HFFc6 (cell line): ENCODE data around the gene AMH. TPM values are rescaled to one million over a fixed set of nuclear protein-coding genes. Genes with fewer than 3 reads are reported as not detected.
A peak's percentile ranks its signal among the peaks of the same experiment; 100 is the strongest.

ENCODE experiments used
- DNase-seq: peaks from one replicate; pipeline ENCODE4 v3.0.0-alpha.2; 2018
- H3K27ac Mint-ChIP-seq: 2 replicates; pipeline ENCODE4 v1.8.0; 2020; ENCODE audit warnings: mild to moderate bottlenecking, mixed read lengths
- H3K27me3 Mint-ChIP-seq: 2 replicates; pipeline ENCODE4 v1.8.0; 2021; ENCODE audit warnings: mild to moderate bottlenecking, moderate library complexity, mixed read lengths; ENCODE audit not compliant: insufficient read depth
- H3K36me3 Mint-ChIP-seq: 2 replicates; pipeline ENCODE4 v1.8.0; 2021; ENCODE audit warnings: low read depth, mixed read lengths
- H3K4me1 Mint-ChIP-seq: 2 replicates; pipeline ENCODE4 v1.8.0; 2020; ENCODE audit warnings: low read depth, mixed read lengths
- H3K4me3 Mint-ChIP-seq: 2 replicates; pipeline ENCODE4 v1.8.0; 2020; ENCODE audit warnings: mild to moderate bottlenecking, moderate library complexity, mixed read lengths
- H3K9me3 Mint-ChIP-seq: 2 replicates; pipeline ENCODE4 v1.8.0; 2020; ENCODE audit warnings: mild to moderate bottlenecking, mixed read lengths
- CTCF ChIP-seq: fragments of 200-600 bp; sonication (generic); IDR thresholded peaks from 2 replicates; pipeline ENCODE4 v1.5.0; 2021; ENCODE audit warnings: antibody characterized with exemption, mild to moderate bottlenecking
- total RNA-seq, 6 experiments: library from RNA; stranded (reverse); fragmentation: NEBNext Ultra II Directional; extraction: Animal tissue kit (Norgen Biotek cat#: 25700); gene quantifications; 2 replicates in 1 of 6; 3 replicates in 5 of 6; pipeline ENCODE4 v1.2.3, GENCODE V29; 2021

The AMH gene
- total RNA-seq, 6 experiments from 2014 or later = 0.98 to 2.3 (median 1.4) TPM

- Mint-ChIP-seq H3K4me3 (peak overlapping the region; percentile 45; the same call in 1 of the 2 replicates), H3K36me3 (peaks cover 6% of the 10 kb centered on the region; the same call in 1 of the 2 replicates), H3K27me3 (peaks cover 31% of the 10 kb centered on the region), H3K9me3 (no peaks in the 10 kb centered on the region), H3K4me1 (peaks cover 10% of the 10 kb centered on the region), H3K27ac (no peak overlapping the region)
- TF ChIP-seq CTCF = no peak
- no peak for DNase-seq
These were observed 40.8 kb downstream of the AMH start for GRCh38 chr19:2289714-2290435.

GRCh38 chr19:2290441-2291184, 41.5 kb downstream of the AMH start:
- Mint-ChIP-seq H3K27me3 (peaks cover 35% of the 10 kb centered on the region), H3K4me1 (peaks cover 15% of the 10 kb centered on the region), H3K27ac (no peak overlapping the region), H3K4me3 (no peak overlapping the region), H3K36me3 (peaks cover 6% of the 10 kb centered on the region; the same call in 1 of the 2 replicates), H3K9me3 (no peaks in the 10 kb centered on the region)
- no peak for TF ChIP-seq CTCF
- no peak for DNase-seq

GRCh38 chr19:2291185-2291751, 42.1 kb downstream of the AMH start:
- Mint-ChIP-seq H3K27ac (no peak overlapping the region), H3K4me3 (no peak overlapping the region), H3K27me3 (peaks cover 37% of the 10 kb centered on the region), H3K36me3 (peaks cover 6% of the 10 kb centered on the region; the same call in 1 of the 2 replicates), H3K4me1 (peaks cover 15% of the 10 kb centered on the region), H3K9me3 (no peaks in the 10 kb centered on the region)
- DNase-seq = no peak
- TF ChIP-seq CTCF = no peak

GRCh38 chr19:2294687-2295335, 45.7 kb downstream of the AMH start:
- Mint-ChIP-seq H3K9me3 (no peaks in the 10 kb centered on the region), H3K4me1 (peaks cover 15% of the 10 kb centered on the region), H3K4me3 (peak overlapping the region; percentile 66), H3K27me3 (peaks cover 24% of the 10 kb centered on the region), H3K27ac (peak overlapping the region; percentile 73), H3K36me3 (no peaks in the 10 kb centered on the region)
- TF ChIP-seq CTCF = no peak
- DNase-seq = peak; percentile 67

GRCh38 chr19:2296141-2296540, 47.0 kb downstream of the AMH start:
- H3K4me3 Mint-ChIP-seq = no peak overlapping the region
- no peak for TF ChIP-seq CTCF
- no peaks in the 10 kb centered on the region for H3K36me3 Mint-ChIP-seq
- peaks cover 15% of the 10 kb centered on the region for H3K4me1 Mint-ChIP-seq
- no peaks in the 10 kb centered on the region for H3K9me3 Mint-ChIP-seq
- H3K27me3 Mint-ChIP-seq = peaks cover 22% of the 10 kb centered on the region
- no peak for DNase-seq
- H3K27ac Mint-ChIP-seq = no peak overlapping the region
